GM12878 (cell line): ENCODE data around the gene ULK1. TPM values are rescaled to one million over a fixed set of nuclear protein-coding genes. Genes with fewer than 3 reads are reported as not detected.

Experiments used
- ATAC-seq: fragments of 200-7000 bp; cut with Tn5 transposase; 3 replicates; pipeline ENCODE4 v1.9.1; 2020; ENCODE audit warnings: mild to moderate bottlenecking, moderate library complexity
- BruUV-seq: library from RNA; stranded (reverse); fragments of 400-500 nt; replicated peaks from 2 replicates; lab custom pipeline; 2021; lab: Mats Ljungman, UMichigan
- CTCF ChIA-PET: fragments of 300-600 bp; sonication (Branson Sonifier 250); formaldehyde crosslinking; extraction: SDS; loops from one replicate; lab custom pipeline; 2021; ENCODE audit warnings: inconsistent platforms; lab: Yijun Ruan, JAX
- POLR2A ChIA-PET: fragments of 350-600 bp; formaldehyde crosslinking; extraction: SDS; loops from one replicate; lab custom pipeline; 2021; ENCODE audit warnings: inconsistent platforms; lab: Charles Lee
- RAD21 ChIA-PET: fragments of 300-600 bp; sonication (Branson Sonifier 250); formaldehyde crosslinking; loops from one replicate; lab custom pipeline; 2023; ENCODE audit warnings: antibody characterized with exemption; ENCODE audit not compliant: unreplicated experiment; lab: Charles Lee
- SMC1A ChIA-PET: fragments of 300-600 bp; sonication (Branson Sonifier 250); formaldehyde crosslinking; loops from one replicate; lab custom pipeline; 2023; ENCODE audit not compliant: unreplicated experiment, uncharacterized antibody; lab: Charles Lee
- DNase-seq: peaks from one replicate; pipeline ENCODE4 v3.0.0-alpha.2; 2011; ENCODE audit warnings: low read depth, low spot score
- FAIRE-seq: peaks from 3 replicates; lab custom pipeline; 2011; peaks lifted over from hg19 to GRCh38; lab: Jason Lieb, UNC
- H2AFZ ChIP-seq: 2 replicates; pipeline ENCODE4 v1.6.0; 2011; ENCODE audit warnings: low read depth, low read length, control low read depth; ENCODE audit not compliant: control insufficient read depth
- H3K27ac ChIP-seq: 2 replicates; pipeline ENCODE4 v1.5.1; 2011; ENCODE audit warnings: control low read depth; ENCODE audit not compliant: control insufficient read depth, insufficient read depth
- H3K27me3 ChIP-seq, 2 experiments: replicated peaks in 1 of 2; 2 replicates each; pipeline versions ENCODE4 v1.6.0 to v1.6.1; 2011; ENCODE audit warnings: low read length in 1 of 2; ENCODE audit not compliant: control insufficient read depth in 2 of 2, insufficient read depth in 2 of 2
- H3K36me3 ChIP-seq, 2 experiments: 2 replicates each; pipeline ENCODE4 v1.5.1; 2011; ENCODE audit warnings: low read length in 1 of 2; ENCODE audit not compliant: control insufficient read depth in 2 of 2, insufficient read depth in 2 of 2
- H3K4me1 ChIP-seq: 2 replicates; pipeline ENCODE4 v1.6.1; 2011; ENCODE audit warnings: mild to moderate bottlenecking, low read length, moderate library complexity, mixed read lengths; ENCODE audit not compliant: control insufficient read depth, insufficient read depth
- H3K4me2 ChIP-seq: 2 replicates; pipeline ENCODE4 v1.6.0; 2011; ENCODE audit warnings: control low read depth; ENCODE audit not compliant: control insufficient read depth, insufficient read depth
- H3K4me3 ChIP-seq: fragments of 200-600 bp; sonication (generic); 2 replicates; pipeline ENCODE4 v1.5.1; 2016
- H3K79me2 ChIP-seq: 2 replicates; pipeline ENCODE4 v1.6.0; 2011; ENCODE audit warnings: low read length; ENCODE audit not compliant: control insufficient read depth, insufficient read depth
- H3K9ac ChIP-seq: 2 replicates; pipeline ENCODE4 v1.8.0; 2011; ENCODE audit warnings: low read length, control low read depth, mixed read lengths; ENCODE audit not compliant: control insufficient read depth, insufficient read depth
- H3K9me3 ChIP-seq: replicated peaks from 3 replicates; pipeline ENCODE4 v1.5.1; 2011; ENCODE audit warnings: mild to moderate bottlenecking, low read length; ENCODE audit not compliant: control insufficient read depth, insufficient read depth
- H4K20me1 ChIP-seq: 2 replicates; pipeline ENCODE4 v1.6.0; 2011; ENCODE audit not compliant: control insufficient read depth, insufficient read depth
- ATF7 ChIP-seq: fragments of 450-650 bp; IDR thresholded peaks from 2 replicates; pipeline ENCODE4 v1.6.1; 2016; ENCODE audit warnings: low read depth, mild to moderate bottlenecking
- BCL11A ChIP-seq: IDR thresholded peaks from 2 replicates; pipeline ENCODE4 v1.6.1; 2011; ENCODE audit warnings: low read depth, low read length
- CEBPZ ChIP-seq: fragments of 150-350 bp; IDR thresholded peaks from 2 replicates; pipeline ENCODE4 v1.6.1; 2016; ENCODE audit warnings: low read depth, low read length
- CUX1 ChIP-seq: IDR thresholded peaks from 2 replicates; pipeline ENCODE4 v1.6.1; 2012; ENCODE audit warnings: improper control_type of control experiment, low read depth, low read length; ENCODE audit not compliant: insufficient replicate concordance
- DPF2 ChIP-seq: fragments of 450-650 bp; IDR thresholded peaks from 2 replicates; pipeline ENCODE4 v1.6.1; 2017; ENCODE audit warnings: mild to moderate bottlenecking
- FOXK2 ChIP-seq: fragments of 450-650 bp; IDR thresholded peaks from 2 replicates; pipeline ENCODE4 v1.6.1; 2017; ENCODE audit warnings: mild to moderate bottlenecking, moderate library complexity
- HDGF ChIP-seq: fragments of 450-650 bp; IDR thresholded peaks from 2 replicates; pipeline ENCODE4 v1.6.1; 2016; ENCODE audit warnings: antibody characterized with exemption
- IKZF1 ChIP-seq: fragments of 450-650 bp; conservative IDR thresholded peaks from 2 replicates; pipeline ENCODE4 v1.6.1; 2017; ENCODE audit warnings: antibody characterized with exemption, mild to moderate bottlenecking
- NBN ChIP-seq: fragments of 450-650 bp; IDR thresholded peaks from 2 replicates; pipeline ENCODE4 v1.6.1; 2016
- PML ChIP-seq: IDR thresholded peaks from 2 replicates; pipeline ENCODE4 v1.6.1; 2012; ENCODE audit warnings: low read length, inconsistent platforms
- SIN3A ChIP-seq: IDR thresholded peaks from 2 replicates; pipeline ENCODE4 v1.6.1; 2012; ENCODE audit warnings: low read depth, low read length, improper control_type of control experiment
- SRF ChIP-seq, 2 experiments: IDR thresholded peaks; 2 replicates each; pipeline ENCODE4 v1.6.1; 2011; ENCODE audit warnings: low read depth in 2 of 2, low read length in 2 of 2, mild to moderate bottlenecking in 1 of 2, moderate library complexity in 1 of 2
- WGBS: methylation state at CpG from one replicate; pipeline ENCODE4 v1.1.6; 2016; ENCODE audit warnings: low lambda C conversion rate; ENCODE audit not compliant: insufficient replicate concordance, insufficient coverage; ENCODE audit errors: missing lambda C conversion rate; 5-methylcytosine and 5-hydroxymethylcytosine counted together
- in situ Hi-C: fragments of 300-500 bp; cut with MboI; formaldehyde crosslinking; loops from 9 replicates; pipeline ENCODE4 v1.14.3; 2018; ENCODE audit warnings: mixed read lengths
- intact Hi-C: fragments of 100-400 bp; cut with micrococcal nuclease; formaldehyde crosslinking; loops from one replicate; pipeline ENCODE4 v1.14.2; 2022; ENCODE audit not compliant: unreplicated experiment
- polyA plus RNA-seq, 11 experiments: library from polyadenylated mRNA; depleted of rRNA in 4 of 11; unstranded in 6 of 11; stranded (reverse) in 5 of 11; fragments of >200 nt; fragmentation: Nextera tagmentation in 4 of 11; fragmentation: Illumina TruSeq in 1 of 11; extraction: Ambion mirVana in 4 of 11; extraction: Trizol in 1 of 11; gene quantifications; 1 replicate in 1 of 11; 2 replicates in 10 of 11; pipeline versions ENCODE4 v1.2.1 to v1.2.3, GENCODE V29; 2011 to 2016; ENCODE audit warnings: inconsistent platforms in 2 of 11, missing spikeins in 2 of 11, low read depth in 1 of 11
- total RNA-seq, 4 experiments: library from RNA; depleted of rRNA in 3 of 4; stranded (reverse); fragments of >200 nt in 3 of 4; fragmentation: Illumina TruSeq in 1 of 4; extraction: Trizol in 1 of 4; gene quantifications; 2 replicates each; pipeline versions ENCODE4 v1.2.1 to v1.2.3, GENCODE V29; 2013 to 2021

The ULK1 gene
- total and polyA plus RNA-seq, 10 of the 15 experiments (the other 5 are each of a cell fraction or from before 2014, with no cell fraction given), result 0.13 to 14.1 (median 1.5) TPM

GRCh38 chr12:131849700-131850553, 44.5 kb upstream of the ULK1 start (continued):
- TF ChIP-seq CEBPZ, result no peak
- no peak for TF ChIP-seq DPF2
- no peak for TF ChIP-seq BCL11A

- ChIA-PET SMC1A (no interaction called here), RAD21 (no interaction called here), POLR2A (no interaction called here), CTCF (no interaction called here)
- in situ Hi-C loops (no loop called here), intact Hi-C loops (no loop called here)
- Histone ChIP-seq H3K4me1 (peaks cover 3% of the 10 kb centered on the region; the same call in 1 of the 2 replicates), H4K20me1 (no peaks in the 10 kb centered on the region), H3K36me3 (no peaks in the 10 kb centered on the region), H3K27ac (no peak overlapping the region), H3K27me3 (no peaks in the 10 kb centered on the region), H3K9ac (no peak overlapping the region), H2AFZ (no peak overlapping the region), H3K79me2 (no peaks in the 10 kb centered on the region), H3K4me3 (no peak overlapping the region), H3K9me3 (no peaks in the 10 kb centered on the region), H3K4me2 (no peak overlapping the region)
- TF ChIP-seq CUX1 (no peak), IKZF1 (no peak), SIN3A (no peak), HDGF (no peak), FOXK2 (no peak), SRF (IDR thresholded peaks at IDR 0.05; ENCODE audit: low read depth in 2 of 2, low read length in 2 of 2) (no peak), NBN (no peak), ATF7 (no peak), PML (no peak)
- FAIRE-seq (no peak), DNase-seq (no peak), ATAC-seq (no peak)
- 66% methylated on average over 41 of the region's 41 CpGs for whole genome bisulfite sequencing
- no TSS peak for BruUV-seq
These were observed 43.4 kb upstream of the ULK1 start for GRCh38 chr12:131850856-131851559.
